Smooth muscle cell (in vitro differentiated cells): Measurements from ENCODE around the gene IMP4. TPM values are rescaled to one million over a fixed set of nuclear protein-coding genes. Genes with fewer than 3 reads are reported as not detected.

ENCODE experiments used
- DNase-seq: peaks from one replicate; lab custom pipeline; 2025; ENCODE audit not compliant: unreplicated experiment; lab: John Stamatoyannopoulos, UW
- H2AFZ ChIP-seq: fragments of 200-600 bp; sonication (generic); 2 replicates; pipeline ENCODE4 v1.6.0; 2016; ENCODE audit warnings: antibody characterized with exemption, low read depth, mild to moderate bottlenecking
- H3F3A ChIP-seq: fragments of 200-600 bp; sonication (generic); 2 replicates; pipeline ENCODE4 v1.6.0; 2017; ENCODE audit warnings: antibody characterized with exemption, low read depth
- H3K27ac ChIP-seq: fragments of 200-600 bp; sonication (generic); 2 replicates; pipeline ENCODE4 v1.5.1; 2016; ENCODE audit warnings: low read depth, mild to moderate bottlenecking
- H3K27me3 ChIP-seq: fragments of 200-600 bp; sonication (generic); 2 replicates; pipeline ENCODE4 v1.6.1; 2016; ENCODE audit warnings: low read depth, mild to moderate bottlenecking
- H3K36me3 ChIP-seq: fragments of 200-600 bp; sonication (generic); 2 replicates; pipeline ENCODE4 v1.5.1; 2016; ENCODE audit warnings: low read depth
- H3K4me1 ChIP-seq: fragments of 200-600 bp; sonication (generic); 2 replicates; pipeline ENCODE4 v1.5.1; 2016; ENCODE audit warnings: low read depth
- H3K4me2 ChIP-seq: fragments of 200-600 bp; sonication (generic); 2 replicates; pipeline ENCODE4 v1.6.0; 2016; ENCODE audit warnings: mild to moderate bottlenecking
- H3K4me3 ChIP-seq: fragments of 200-600 bp; sonication (generic); 2 replicates; pipeline ENCODE4 v1.5.1; 2016; ENCODE audit warnings: mild to moderate bottlenecking
- H3K79me2 ChIP-seq: fragments of 200-600 bp; sonication (generic); 2 replicates; pipeline ENCODE4 v1.6.0; 2016; ENCODE audit warnings: low read depth, mild to moderate bottlenecking
- H3K9ac ChIP-seq: fragments of 200-600 bp; sonication (generic); 2 replicates; pipeline ENCODE4 v1.6.0; 2016; ENCODE audit warnings: low read depth
- H3K9me3 ChIP-seq: fragments of 200-600 bp; sonication (generic); replicated peaks from 2 replicates; pipeline ENCODE4 v1.5.1; 2016; ENCODE audit warnings: low read depth
- H4K20me1 ChIP-seq: fragments of 200-600 bp; sonication (generic); 2 replicates; pipeline ENCODE4 v1.6.0; 2016; ENCODE audit warnings: low read depth
- WGBS: methylation state at CpG from one replicate; pipeline ENCODE4 v1.1.7; 2016; ENCODE audit warnings: low lambda C conversion rate; 5-methylcytosine and 5-hydroxymethylcytosine counted together
- polyA plus RNA-seq: library from polyadenylated mRNA; unstranded; fragments of >200 nt; fragmentation: Nextera tagmentation; extraction: Ambion mirVana; gene quantifications from 2 replicates; pipeline ENCODE4 v1.2.1, GENCODE V29; 2016
- total RNA-seq: library from RNA; depleted of rRNA; stranded (reverse); fragments of >200 nt; gene quantifications from 2 replicates; pipeline ENCODE4 v1.2.3, GENCODE V29; 2014
- TF ChIP-seq, protein P1 (sequence below): fragments of 200-600 bp; sonication (generic); IDR thresholded peaks from 2 replicates; pipeline ENCODE4 v1.5.1; 2017; ENCODE audit warnings: borderline replicate concordance, mild to moderate bottlenecking, antibody characterized with exemption; ENCODE audit not compliant: insufficient read depth, poor library complexity, severe bottlenecking

Gene IMP4
- total and polyA plus RNA-seq, 2 experiments from 2014 or later: 59.3 to 75.0 TPM

GRCh38 chr2:130318906-130319305 is 23.8 kb upstream of the IMP4 start:
- 83% methylated on average over 7 of the region's 7 CpGs for WGBS

DNA sequence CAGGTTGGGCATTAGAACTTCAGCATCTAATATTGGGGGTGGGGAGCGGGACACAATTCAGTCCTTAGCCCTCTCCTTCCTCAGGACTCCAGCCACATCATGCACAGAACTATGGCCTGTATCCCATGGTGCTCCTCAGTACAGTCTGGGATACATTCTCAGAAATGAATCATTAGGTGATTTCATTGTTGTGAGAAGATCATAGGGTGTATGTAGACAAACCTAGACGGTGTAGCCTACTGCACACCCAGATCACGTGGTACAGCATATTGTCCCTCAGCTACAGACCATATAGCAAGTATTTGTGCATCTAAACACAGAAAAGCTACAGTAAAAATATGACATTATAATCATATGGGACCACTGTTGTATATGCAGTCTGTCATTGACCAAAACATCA is 23.2 kb upstream of the IMP4 start:
- Histone ChIP-seq H3K36me3 (no peaks in the 10 kb centered on the region), H3K9me3 (no peaks in the 10 kb centered on the region), H4K20me1 (no peaks in the 10 kb centered on the region), H3K27ac (no peak overlapping the region), H3K4me3 (no peak overlapping the region), H3F3A (no peaks in the 10 kb centered on the region), H2AFZ (no peak overlapping the region), H3K4me1 (no peaks in the 10 kb centered on the region), H3K9ac (no peak overlapping the region), H3K4me2 (no peak overlapping the region), H3K27me3 (peaks cover 13% of the 10 kb centered on the region), H3K79me2 (no peaks in the 10 kb centered on the region)
- TF ChIP-seq, protein P1, sequence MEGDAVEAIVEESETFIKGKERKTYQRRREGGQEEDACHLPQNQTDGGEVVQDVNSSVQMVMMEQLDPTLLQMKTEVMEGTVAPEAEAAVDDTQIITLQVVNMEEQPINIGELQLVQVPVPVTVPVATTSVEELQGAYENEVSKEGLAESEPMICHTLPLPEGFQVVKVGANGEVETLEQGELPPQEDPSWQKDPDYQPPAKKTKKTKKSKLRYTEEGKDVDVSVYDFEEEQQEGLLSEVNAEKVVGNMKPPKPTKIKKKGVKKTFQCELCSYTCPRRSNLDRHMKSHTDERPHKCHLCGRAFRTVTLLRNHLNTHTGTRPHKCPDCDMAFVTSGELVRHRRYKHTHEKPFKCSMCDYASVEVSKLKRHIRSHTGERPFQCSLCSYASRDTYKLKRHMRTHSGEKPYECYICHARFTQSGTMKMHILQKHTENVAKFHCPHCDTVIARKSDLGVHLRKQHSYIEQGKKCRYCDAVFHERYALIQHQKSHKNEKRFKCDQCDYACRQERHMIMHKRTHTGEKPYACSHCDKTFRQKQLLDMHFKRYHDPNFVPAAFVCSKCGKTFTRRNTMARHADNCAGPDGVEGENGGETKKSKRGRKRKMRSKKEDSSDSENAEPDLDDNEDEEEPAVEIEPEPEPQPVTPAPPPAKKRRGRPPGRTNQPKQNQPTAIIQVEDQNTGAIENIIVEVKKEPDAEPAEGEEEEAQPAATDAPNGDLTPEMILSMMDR: no peak
- DNase-seq: no peak
- WGBS: 81% methylated on average over 3 of the region's 3 CpGs

More at GRCh38 chr2:130318906-130319305, 23.8 kb upstream of the IMP4 start:
- DNase-seq: no peak
- Histone ChIP-seq H3K4me1 (no peaks in the 10 kb centered on the region), H4K20me1 (no peaks in the 10 kb centered on the region), H3K36me3 (no peaks in the 10 kb centered on the region), H3K4me2 (no peak overlapping the region), H3K9ac (no peak overlapping the region), H3K27ac (no peak overlapping the region), H3K27me3 (peaks cover 7% of the 10 kb centered on the region), H3K4me3 (no peak overlapping the region), H3K79me2 (no peaks in the 10 kb centered on the region), H3K9me3 (no peaks in the 10 kb centered on the region), H2AFZ (no peak overlapping the region), H3F3A (no peaks in the 10 kb centered on the region)
- TF ChIP-seq, protein P1: no peak

- peak overlapping the region; percentile 47 for H3K9ac ChIP-seq
- peaks cover 9% of the 10 kb centered on the region for H3K4me1 ChIP-seq
- H3K9me3 ChIP-seq: no peaks in the 10 kb centered on the region
- no peaks in the 10 kb centered on the region for H3K79me2 ChIP-seq
- H3K27me3 ChIP-seq: peaks cover 18% of the 10 kb centered on the region
- H3K36me3 ChIP-seq: no peaks in the 10 kb centered on the region
- H4K20me1 ChIP-seq: no peaks in the 10 kb centered on the region
- TF ChIP-seq, protein P1: peak; percentile 48
- peak overlapping the region; percentile 92 for H2AFZ ChIP-seq
- peak; percentile 63 for DNase-seq
- peaks cover 11% of the 10 kb centered on the region for H3F3A ChIP-seq
- WGBS: 9% methylated on average over 31 of the region's 43 CpGs
- peak overlapping the region; percentile 54 for H3K4me3 ChIP-seq
- peak overlapping the region; percentile 84 for H3K4me2 ChIP-seq
- peak overlapping the region; percentile 83 for H3K27ac ChIP-seq
Measured at GRCh38 chr2:130327703-130328527, 14.8 kb upstream of the IMP4 start.

- H3K27ac ChIP-seq: peak overlapping the region; percentile 83
- peak overlapping the region; percentile 54 for H3K4me3 ChIP-seq
- H4K20me1 ChIP-seq: no peaks in the 10 kb centered on the region
- H3K36me3 ChIP-seq: no peaks in the 10 kb centered on the region
- peaks cover 15% of the 10 kb centered on the region for H3K27me3 ChIP-seq
- H3K9me3 ChIP-seq: no peaks in the 10 kb centered on the region
- peaks cover 11% of the 10 kb centered on the region for H3F3A ChIP-seq
- H3K4me1 ChIP-seq: peaks cover 9% of the 10 kb centered on the region
- H2AFZ ChIP-seq: peak overlapping the region; percentile 92
- no peak for DNase-seq
- 14% methylated on average over 2 of the region's 2 CpGs for WGBS
- H3K79me2 ChIP-seq: no peaks in the 10 kb centered on the region
- TF ChIP-seq, protein P1: no peak
- peak overlapping the region; percentile 84 for H3K4me2 ChIP-seq
- H3K9ac ChIP-seq: peak overlapping the region; percentile 47
Measured at GRCh38 chr2:130328710-130329109, 14.0 kb upstream of the IMP4 start.
